ENCODE data around the gene CSN2. TPM values are rescaled to one million over a fixed set of nuclear protein-coding genes. Genes with fewer than 3 reads are reported as not detected.

Gene CSN2
- total and polyA plus RNA-seq, 10 of the 15 experiments (the other 5 are each of a cell fraction or from before 2014, with no cell fraction given): not detected

- TF ChIP-seq E4F1 (IDR thresholded peaks at IDR 0.05; ENCODE audit: borderline replicate concordance, partially characterized antibody): no peak
- TF ChIP-seq TARDBP (IDR thresholded peaks at IDR 0.05; ENCODE audit: borderline replicate concordance): no peak
- no peak for TF ChIP-seq ZSCAN29 (IDR thresholded peaks at IDR 0.05)
- TF ChIP-seq BCL3 (IDR thresholded peaks at IDR 0.05; ENCODE audit: borderline replicate concordance, insufficient read depth, low read depth, low read length, poor library complexity, severe bottlenecking): no peak
- TF ChIP-seq ETV6 (conservative IDR thresholded peaks at IDR 0.05 in 1 of 2, IDR thresholded peaks at IDR 0.05 in 1 of 2; ENCODE audit: borderline replicate concordance in 1 of 2, low read depth in 1 of 2): peak in 1 of 2 experiments; percentile 55; a peak in 1 of 4 replicates
- no peak for TF ChIP-seq SP1 (IDR thresholded peaks at IDR 0.05; ENCODE audit: low read depth, low read length)
- TF ChIP-seq SUPT20H (IDR thresholded peaks at IDR 0.05; ENCODE audit: borderline replicate concordance, control insufficient read depth, low read depth, low read length): no peak
- no peak for TF ChIP-seq STAT3 (IDR thresholded peaks at IDR 0.05; ENCODE audit: low read depth, low read length)
- TF ChIP-seq, protein P1, sequence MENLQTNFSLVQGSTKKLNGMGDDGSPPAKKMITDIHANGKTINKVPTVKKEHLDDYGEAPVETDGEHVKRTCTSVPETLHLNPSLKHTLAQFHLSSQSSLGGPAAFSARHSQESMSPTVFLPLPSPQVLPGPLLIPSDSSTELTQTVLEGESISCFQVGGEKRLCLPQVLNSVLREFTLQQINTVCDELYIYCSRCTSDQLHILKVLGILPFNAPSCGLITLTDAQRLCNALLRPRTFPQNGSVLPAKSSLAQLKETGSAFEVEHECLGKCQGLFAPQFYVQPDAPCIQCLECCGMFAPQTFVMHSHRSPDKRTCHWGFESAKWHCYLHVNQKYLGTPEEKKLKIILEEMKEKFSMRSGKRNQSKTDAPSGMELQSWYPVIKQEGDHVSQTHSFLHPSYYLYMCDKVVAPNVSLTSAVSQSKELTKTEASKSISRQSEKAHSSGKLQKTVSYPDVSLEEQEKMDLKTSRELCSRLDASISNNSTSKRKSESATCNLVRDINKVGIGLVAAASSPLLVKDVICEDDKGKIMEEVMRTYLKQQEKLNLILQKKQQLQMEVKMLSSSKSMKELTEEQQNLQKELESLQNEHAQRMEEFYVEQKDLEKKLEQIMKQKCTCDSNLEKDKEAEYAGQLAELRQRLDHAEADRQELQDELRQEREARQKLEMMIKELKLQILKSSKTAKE (IDR thresholded peaks at IDR 0.05; ENCODE audit: low read depth, poor library complexity, severe bottlenecking): no peak
- TF ChIP-seq, protein P2, sequence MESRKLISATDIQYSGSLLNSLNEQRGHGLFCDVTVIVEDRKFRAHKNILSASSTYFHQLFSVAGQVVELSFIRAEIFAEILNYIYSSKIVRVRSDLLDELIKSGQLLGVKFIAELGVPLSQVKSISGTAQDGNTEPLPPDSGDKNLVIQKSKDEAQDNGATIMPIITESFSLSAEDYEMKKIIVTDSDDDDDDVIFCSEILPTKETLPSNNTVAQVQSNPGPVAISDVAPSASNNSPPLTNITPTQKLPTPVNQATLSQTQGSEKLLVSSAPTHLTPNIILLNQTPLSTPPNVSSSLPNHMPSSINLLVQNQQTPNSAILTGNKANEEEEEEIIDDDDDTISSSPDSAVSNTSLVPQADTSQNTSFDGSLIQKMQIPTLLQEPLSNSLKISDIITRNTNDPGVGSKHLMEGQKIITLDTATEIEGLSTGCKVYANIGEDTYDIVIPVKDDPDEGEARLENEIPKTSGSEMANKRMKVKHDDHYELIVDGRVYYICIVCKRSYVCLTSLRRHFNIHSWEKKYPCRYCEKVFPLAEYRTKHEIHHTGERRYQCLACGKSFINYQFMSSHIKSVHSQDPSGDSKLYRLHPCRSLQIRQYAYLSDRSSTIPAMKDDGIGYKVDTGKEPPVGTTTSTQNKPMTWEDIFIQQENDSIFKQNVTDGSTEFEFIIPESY (IDR thresholded peaks at IDR 0.05): no peak
- no peak for TF ChIP-seq ATF7 (IDR thresholded peaks at IDR 0.05; ENCODE audit: low read depth)
- TF ChIP-seq FOS (IDR thresholded peaks at IDR 0.05; ENCODE audit: borderline replicate concordance, extremely low read depth, insufficient read length): no peak
- TF ChIP-seq, protein P3, sequence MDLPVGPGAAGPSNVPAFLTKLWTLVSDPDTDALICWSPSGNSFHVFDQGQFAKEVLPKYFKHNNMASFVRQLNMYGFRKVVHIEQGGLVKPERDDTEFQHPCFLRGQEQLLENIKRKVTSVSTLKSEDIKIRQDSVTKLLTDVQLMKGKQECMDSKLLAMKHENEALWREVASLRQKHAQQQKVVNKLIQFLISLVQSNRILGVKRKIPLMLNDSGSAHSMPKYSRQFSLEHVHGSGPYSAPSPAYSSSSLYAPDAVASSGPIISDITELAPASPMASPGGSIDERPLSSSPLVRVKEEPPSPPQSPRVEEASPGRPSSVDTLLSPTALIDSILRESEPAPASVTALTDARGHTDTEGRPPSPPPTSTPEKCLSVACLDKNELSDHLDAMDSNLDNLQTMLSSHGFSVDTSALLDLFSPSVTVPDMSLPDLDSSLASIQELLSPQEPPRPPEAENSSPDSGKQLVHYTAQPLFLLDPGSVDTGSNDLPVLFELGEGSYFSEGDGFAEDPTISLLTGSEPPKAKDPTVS (IDR thresholded peaks at IDR 0.05; ENCODE audit: low read depth, low read length): no peak
- no peak for TF ChIP-seq IRF5 (IDR thresholded peaks at IDR 0.05; ENCODE audit: borderline replicate concordance)
- TF ChIP-seq NFIC (IDR thresholded peaks at IDR 0.05; ENCODE audit: low read depth, low read length): peak; percentile 89
These were observed 55.3 kb downstream of the CSN2 start (continued) for GRCh38 chr4:69910016-69910782.

Data from GM12878 (cell line).